ENCODE data around the gene ALK.

DNA sequence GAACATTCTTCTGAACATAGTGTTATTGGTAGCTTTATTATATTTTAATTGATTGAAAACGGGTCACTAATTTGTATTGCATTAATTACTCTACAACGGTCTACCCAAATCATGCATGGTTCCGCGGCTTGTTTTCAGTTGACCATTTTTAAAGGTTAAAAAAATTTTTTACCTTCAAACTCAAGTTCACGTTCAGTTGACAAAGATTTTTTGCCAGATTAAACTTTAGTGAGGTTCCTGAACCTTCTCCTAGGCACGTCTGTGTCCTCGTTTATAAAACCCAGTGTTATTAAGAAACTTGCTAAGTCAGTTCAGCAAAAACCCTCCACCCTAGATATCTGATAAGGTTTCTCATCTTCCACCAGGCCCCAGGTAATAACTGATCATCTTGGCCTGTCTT lies 331.2 kb downstream of the ALK start:
- TF ChIP-seq POLR2A (IDR thresholded peaks at IDR 0.05; ENCODE audit: low read length) (no peak), GATA1 (IDR thresholded peaks at IDR 0.05; ENCODE audit: low read depth, low read length) (no peak)
